Non-pigmented ciliary epithelial cell (primary cell): ENCODE data around the gene KCTD3.

ENCODE experiments used
- DNase-seq: peaks from one replicate; pipeline ENCODE4 v3.0.0-alpha.2; 2010; ENCODE audit warnings: low read depth

KCTD3 gene

GRCh38 chr1:215606036-215606435, 38.9 kb downstream of the KCTD3 start:
- no peak for DNase-seq

GRCh38 chr1:215606564-215607168, 39.6 kb downstream of the KCTD3 start:
- DNase-seq: no peak

GRCh38 chr1:215607412-215607811, 40.3 kb downstream of the KCTD3 start:
- DNase-seq: no peak

GRCh38 chr1:215608646-215609045, 41.5 kb downstream of the KCTD3 start:
- DNase-seq: no peak

- no peak for DNase-seq
Observed at GRCh38 chr1:215612391-215612790, 45.3 kb downstream of the KCTD3 start.

GRCh38 chr1:215617979-215618378, 50.9 kb downstream of the KCTD3 start:
- no peak for DNase-seq

- DNase-seq: no peak
Observed at GRCh38 chr1:215623162-215623561, 56.1 kb downstream of the KCTD3 start.

GRCh38 chr1:215625949-215626348, 58.8 kb downstream of the KCTD3 start:
- no peak for DNase-seq

GRCh38 chr1:215631040-215631439, 63.9 kb downstream of the KCTD3 start:
- DNase-seq: no peak

GRCh38 chr1:215631489-215631888, 64.4 kb downstream of the KCTD3 start:
- no peak for DNase-seq

GRCh38 chr1:215635827-215636226, 68.7 kb downstream of the KCTD3 start:
- no peak for DNase-seq

- DNase-seq: no peak
Observed at GRCh38 chr1:215636258-215636965, 69.3 kb downstream of the KCTD3 start.

GRCh38 chr1:215637041-215637573, 70.0 kb downstream of the KCTD3 start:
- DNase-seq: no peak

- no peak for DNase-seq
Observed at GRCh38 chr1:215640429-215641148, 73.5 kb downstream of the KCTD3 start.

GRCh38 chr1:215643592-215644321, 76.7 kb downstream of the KCTD3 start:
- no peak for DNase-seq

- DNase-seq: no peak
Observed at GRCh38 chr1:215645182-215645581, 78.1 kb downstream of the KCTD3 start.

GRCh38 chr1:215645861-215646260, 78.8 kb downstream of the KCTD3 start:
- DNase-seq: no peak

- DNase-seq: no peak
Observed at GRCh38 chr1:215647738-215648137, 80.6 kb downstream of the KCTD3 start.

GRCh38 chr1:215648957-215649356, 81.9 kb downstream of the KCTD3 start:
- no peak for DNase-seq

- no peak for DNase-seq
Observed at GRCh38 chr1:215650446-215651149, 83.5 kb downstream of the KCTD3 start.

GRCh38 chr1:215651867-215652266, 84.8 kb downstream of the KCTD3 start:
- no peak for DNase-seq

- no peak for DNase-seq
Observed at GRCh38 chr1:215652371-215652770, 85.3 kb downstream of the KCTD3 start.
